OCI-LY3 (cell line): ENCODE measurements around the gene ERICH2.

Experiments
- CTCF ChIP-seq: fragments of 200-600, 300-600 bp; sonication (generic); IDR thresholded peaks from 2 replicates; pipeline ENCODE4 v1.5.1; 2014; ENCODE audit warnings: antibody characterized with exemption, low read length, low read depth
- EZH2phosphoT487 ChIP-seq: fragments of 200-600 bp; shearing (Covaris generic); IDR thresholded peaks from 2 replicates; pipeline ENCODE4 v1.6.1; 2018; ENCODE audit warnings: antibody characterized with exemption, mixed run types, low read depth

- TF ChIP-seq CTCF: no peak
- TF ChIP-seq EZH2phosphoT487: no peak
Observed at GRCh38 chr2:170742000-170742399, 28.2 kb upstream of the ERICH2 start.
